Ishikawa (cell line): ENCODE results near the gene TSTD2.

Source experiments
- CEBPB ChIP-seq: IDR thresholded peaks from 2 replicates; pipeline ENCODE4 v1.6.1; 2012
- CREB1 ChIP-seq: IDR thresholded peaks from 2 replicates; pipeline ENCODE4 v1.6.1; 2012; ENCODE audit warnings: low read depth
- EGR1 ChIP-seq: IDR thresholded peaks from 2 replicates; pipeline ENCODE4 v1.6.1; 2012
- EP300 ChIP-seq: IDR thresholded peaks from 2 replicates; pipeline ENCODE4 v1.6.1; 2012; ENCODE audit warnings: borderline replicate concordance
- FOXM1 ChIP-seq: IDR thresholded peaks from 2 replicates; pipeline ENCODE4 v1.6.1; 2012; ENCODE audit warnings: low read depth, borderline replicate concordance
- NFIC ChIP-seq: IDR thresholded peaks from 2 replicates; pipeline ENCODE4 v1.6.1; 2012
- RAD21 ChIP-seq: IDR thresholded peaks from 2 replicates; pipeline ENCODE4 v1.6.1; 2012; ENCODE audit warnings: low read depth
- TAF1 ChIP-seq: IDR thresholded peaks from 2 replicates; pipeline ENCODE4 v1.6.1; 2012; ENCODE audit warnings: low read depth, mild to moderate bottlenecking
- TCF12 ChIP-seq: IDR thresholded peaks from 2 replicates; pipeline ENCODE4 v1.6.1; 2012; ENCODE audit warnings: low read depth
- TEAD4 ChIP-seq: IDR thresholded peaks from 2 replicates; pipeline ENCODE4 v1.6.1; 2012
- YY1 ChIP-seq: IDR thresholded peaks from 2 replicates; pipeline ENCODE4 v1.6.1; 2012; ENCODE audit warnings: low read depth
- ZBTB7A ChIP-seq: IDR thresholded peaks from 2 replicates; pipeline ENCODE4 v1.6.1; 2012; ENCODE audit warnings: low read depth
- TF ChIP-seq, protein P1 (sequence below): IDR thresholded peaks from 2 replicates; pipeline ENCODE4 v1.6.1; 2012
- TF ChIP-seq, protein P2 (sequence below): IDR thresholded peaks from 2 replicates; pipeline ENCODE4 v1.6.1; 2012
- TF ChIP-seq, protein P3 (sequence below): IDR thresholded peaks from 2 replicates; pipeline ENCODE4 v1.6.1; 2012; ENCODE audit warnings: low read depth, mild to moderate bottlenecking

Gene TSTD2

DNA sequence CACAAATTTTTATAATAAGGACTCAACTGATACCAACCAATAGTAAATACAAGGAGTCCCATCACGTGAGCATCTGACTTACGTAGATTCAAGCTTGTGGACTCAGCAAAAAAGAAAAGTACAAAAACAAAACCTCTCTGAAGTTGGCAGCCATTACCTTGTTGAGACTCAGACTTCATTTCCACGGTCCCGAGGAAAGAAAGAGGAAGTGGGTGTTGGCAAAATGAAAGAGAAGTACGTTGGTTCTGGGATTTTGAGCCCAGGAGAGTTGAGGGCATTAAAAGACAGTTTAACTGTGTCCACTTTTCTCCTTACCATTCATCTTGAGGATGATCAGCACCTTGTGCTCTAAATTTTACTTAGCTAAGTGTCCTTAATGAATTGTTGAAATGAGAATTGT is 27.2 kb upstream of the TSTD2 start:
- TF ChIP-seq, protein P1, sequence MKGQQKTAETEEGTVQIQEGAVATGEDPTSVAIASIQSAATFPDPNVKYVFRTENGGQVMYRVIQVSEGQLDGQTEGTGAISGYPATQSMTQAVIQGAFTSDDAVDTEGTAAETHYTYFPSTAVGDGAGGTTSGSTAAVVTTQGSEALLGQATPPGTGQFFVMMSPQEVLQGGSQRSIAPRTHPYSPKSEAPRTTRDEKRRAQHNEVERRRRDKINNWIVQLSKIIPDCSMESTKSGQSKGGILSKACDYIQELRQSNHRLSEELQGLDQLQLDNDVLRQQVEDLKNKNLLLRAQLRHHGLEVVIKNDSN, result no peak
- no peak for TF ChIP-seq FOXM1
- TF ChIP-seq TAF1, result no peak
- no peak for TF ChIP-seq ZBTB7A
- no peak for TF ChIP-seq RAD21
- TF ChIP-seq TEAD4, result no peak
- no peak for TF ChIP-seq EGR1
- TF ChIP-seq CEBPB, result no peak
- TF ChIP-seq EP300, result no peak

DNA sequence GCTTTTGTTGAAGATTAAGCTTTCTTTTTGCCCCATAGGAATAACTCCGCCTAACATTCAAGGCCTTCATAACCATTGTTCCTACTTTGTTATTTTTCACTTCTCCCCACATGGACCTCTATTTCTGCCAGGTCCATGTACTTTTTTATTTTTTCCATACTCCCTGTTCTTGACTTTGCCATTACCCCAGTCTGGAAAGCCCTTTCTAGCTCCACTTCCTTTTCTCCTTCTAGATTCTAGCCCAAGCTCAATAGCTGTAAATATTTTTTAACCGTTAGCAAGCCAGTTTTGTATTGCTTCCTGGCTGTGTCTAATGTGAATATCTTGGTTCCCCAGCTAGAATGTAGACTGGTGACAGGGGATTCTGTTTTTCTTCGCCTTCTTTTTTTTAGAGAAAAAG is 26.6 kb upstream of the TSTD2 start:
- TF ChIP-seq TCF12 (no peak), NFIC (no peak), CREB1 (no peak), TAF1 (no peak), CEBPB (no peak), TEAD4 (no peak)

DNA sequence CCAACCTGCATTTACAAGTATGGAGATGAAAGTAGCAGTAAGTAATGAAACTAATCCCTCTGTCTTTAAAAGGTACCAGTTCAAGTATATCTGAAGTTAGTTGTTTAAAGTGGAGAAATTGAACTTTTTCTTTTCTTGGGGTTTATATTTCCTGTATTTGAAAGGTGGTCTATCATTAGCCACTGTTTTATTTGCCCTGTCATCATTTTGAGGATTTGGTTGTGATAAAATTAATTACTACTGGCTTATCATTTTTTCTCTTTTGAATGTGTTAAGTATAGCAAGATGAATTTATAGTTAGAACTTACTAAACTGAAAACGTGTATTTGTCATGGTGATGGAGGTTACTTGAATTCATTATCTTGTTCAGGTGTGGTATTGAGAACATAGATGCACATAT is 25.5 kb upstream of the TSTD2 start:
- TF ChIP-seq NFIC (no peak), EGR1 (no peak), TCF12 (no peak), TEAD4 (no peak), TAF1 (no peak), RAD21 (no peak), EP300 (no peak), YY1 (no peak), ZBTB7A (no peak), CEBPB (no peak), CREB1 (no peak), FOXM1 (no peak)
- TF ChIP-seq, protein P1, result no peak
- TF ChIP-seq, protein P2, sequence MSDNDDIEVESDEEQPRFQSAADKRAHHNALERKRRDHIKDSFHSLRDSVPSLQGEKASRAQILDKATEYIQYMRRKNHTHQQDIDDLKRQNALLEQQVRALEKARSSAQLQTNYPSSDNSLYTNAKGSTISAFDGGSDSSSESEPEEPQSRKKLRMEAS, result no peak
- TF ChIP-seq, protein P3, sequence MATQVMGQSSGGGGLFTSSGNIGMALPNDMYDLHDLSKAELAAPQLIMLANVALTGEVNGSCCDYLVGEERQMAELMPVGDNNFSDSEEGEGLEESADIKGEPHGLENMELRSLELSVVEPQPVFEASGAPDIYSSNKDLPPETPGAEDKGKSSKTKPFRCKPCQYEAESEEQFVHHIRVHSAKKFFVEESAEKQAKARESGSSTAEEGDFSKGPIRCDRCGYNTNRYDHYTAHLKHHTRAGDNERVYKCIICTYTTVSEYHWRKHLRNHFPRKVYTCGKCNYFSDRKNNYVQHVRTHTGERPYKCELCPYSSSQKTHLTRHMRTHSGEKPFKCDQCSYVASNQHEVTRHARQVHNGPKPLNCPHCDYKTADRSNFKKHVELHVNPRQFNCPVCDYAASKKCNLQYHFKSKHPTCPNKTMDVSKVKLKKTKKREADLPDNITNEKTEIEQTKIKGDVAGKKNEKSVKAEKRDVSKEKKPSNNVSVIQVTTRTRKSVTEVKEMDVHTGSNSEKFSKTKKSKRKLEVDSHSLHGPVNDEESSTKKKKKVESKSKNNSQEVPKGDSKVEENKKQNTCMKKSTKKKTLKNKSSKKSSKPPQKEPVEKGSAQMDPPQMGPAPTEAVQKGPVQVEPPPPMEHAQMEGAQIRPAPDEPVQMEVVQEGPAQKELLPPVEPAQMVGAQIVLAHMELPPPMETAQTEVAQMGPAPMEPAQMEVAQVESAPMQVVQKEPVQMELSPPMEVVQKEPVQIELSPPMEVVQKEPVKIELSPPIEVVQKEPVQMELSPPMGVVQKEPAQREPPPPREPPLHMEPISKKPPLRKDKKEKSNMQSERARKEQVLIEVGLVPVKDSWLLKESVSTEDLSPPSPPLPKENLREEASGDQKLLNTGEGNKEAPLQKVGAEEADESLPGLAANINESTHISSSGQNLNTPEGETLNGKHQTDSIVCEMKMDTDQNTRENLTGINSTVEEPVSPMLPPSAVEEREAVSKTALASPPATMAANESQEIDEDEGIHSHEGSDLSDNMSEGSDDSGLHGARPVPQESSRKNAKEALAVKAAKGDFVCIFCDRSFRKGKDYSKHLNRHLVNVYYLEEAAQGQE, result no peak

DNA sequence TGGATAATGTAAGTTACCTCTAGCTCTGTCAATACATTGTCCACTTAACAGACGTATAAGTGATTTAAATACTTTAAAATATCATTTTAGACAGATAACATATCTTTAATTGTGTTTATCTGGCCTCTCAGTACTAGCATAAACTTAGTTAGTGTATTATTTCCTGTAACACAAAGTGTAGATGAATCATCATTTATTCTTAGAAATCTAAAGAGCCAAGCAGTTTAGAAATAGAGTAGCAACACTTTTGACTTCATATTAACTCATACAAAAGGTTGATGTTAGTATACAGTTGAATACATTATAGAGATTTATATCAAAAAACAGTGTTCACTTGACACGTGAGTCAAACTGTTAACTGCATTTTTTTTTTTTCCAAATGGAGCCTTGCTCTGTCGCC is 18.5 kb upstream of the TSTD2 start:
- TF ChIP-seq EGR1 (no peak), EP300 (no peak)
- TF ChIP-seq, protein P3, result no peak

DNA sequence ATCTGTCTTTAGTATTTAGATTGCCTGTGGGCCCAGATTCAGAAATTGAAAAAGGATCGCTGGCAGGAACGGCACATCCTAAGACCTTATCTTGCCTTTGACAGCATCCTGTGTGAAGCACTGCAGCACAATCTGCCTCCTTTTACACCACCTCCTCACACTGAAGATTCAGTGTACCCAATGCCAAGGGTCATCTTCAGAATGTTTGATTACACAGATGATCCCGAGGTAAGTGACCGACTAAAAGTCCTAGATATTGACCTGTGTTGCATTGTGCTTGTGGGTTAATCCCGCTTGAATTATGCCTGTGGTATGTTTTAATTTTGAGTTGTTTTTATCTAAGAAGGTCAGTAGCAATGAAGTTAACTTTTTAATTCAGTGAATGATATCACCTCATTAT is 14.8 kb upstream of the TSTD2 start:
- TF ChIP-seq, protein P3, result no peak
- TF ChIP-seq, protein P2, result no peak
- no peak for TF ChIP-seq TAF1
- TF ChIP-seq YY1, result no peak
- TF ChIP-seq EP300, result no peak
- TF ChIP-seq TCF12, result no peak
- no peak for TF ChIP-seq RAD21
- TF ChIP-seq EGR1, result no peak
- no peak for TF ChIP-seq CREB1
- no peak for TF ChIP-seq ZBTB7A
- TF ChIP-seq FOXM1, result no peak
- TF ChIP-seq NFIC, result no peak
- TF ChIP-seq CEBPB, result no peak
- TF ChIP-seq, protein P1, result no peak
- TF ChIP-seq TEAD4, result no peak
